NCI-H1105 (cell line): ENCODE results near the gene PLOD1.
"Not testable (repeated sequence)": the region's sequence is repeated elsewhere in the genome, so short reads cannot be mapped to it uniquely, and the experiment has no call there.

ENCODE experiments used
- DNase-seq: peaks from one replicate; lab custom pipeline; 2025; lab: John Stamatoyannopoulos, UW

Gene PLOD1

DNA sequence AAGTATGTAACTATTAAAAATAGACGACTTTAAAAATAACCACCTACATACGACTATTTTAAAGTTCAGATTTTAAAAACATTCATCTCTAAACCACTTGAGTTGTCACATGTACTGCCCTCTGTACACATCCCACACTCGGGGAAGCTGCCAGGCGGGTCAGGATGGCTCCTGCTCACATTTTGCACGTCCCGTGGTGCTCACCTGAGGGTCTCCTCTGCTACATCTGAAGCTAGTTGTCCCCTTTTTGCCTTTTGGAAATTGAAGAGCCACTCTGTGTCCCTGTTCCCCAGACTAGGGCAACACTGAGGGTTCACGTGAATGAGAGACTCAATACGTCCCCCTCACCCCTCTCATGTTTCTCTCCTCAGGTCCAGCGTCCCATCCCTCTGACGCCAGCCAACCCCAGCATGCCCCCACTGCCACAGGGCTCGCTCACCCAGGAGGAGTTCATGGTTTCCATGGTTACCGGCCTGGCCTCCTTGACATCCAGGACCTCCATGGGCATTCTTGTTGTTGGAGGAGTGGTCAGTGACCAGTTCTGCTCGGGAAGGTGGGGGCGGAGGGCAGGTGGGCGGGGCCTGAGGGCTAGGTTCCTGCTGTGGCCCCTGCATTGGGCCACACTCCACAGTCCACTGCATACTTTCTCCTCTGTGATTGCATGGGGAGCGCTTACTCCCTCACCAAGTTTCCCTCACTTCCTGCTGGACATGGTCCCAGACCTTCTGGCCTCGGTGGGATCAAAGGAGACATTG, 71.8 kb downstream of the PLOD1 start:
- no peak for DNase-seq

DNA sequence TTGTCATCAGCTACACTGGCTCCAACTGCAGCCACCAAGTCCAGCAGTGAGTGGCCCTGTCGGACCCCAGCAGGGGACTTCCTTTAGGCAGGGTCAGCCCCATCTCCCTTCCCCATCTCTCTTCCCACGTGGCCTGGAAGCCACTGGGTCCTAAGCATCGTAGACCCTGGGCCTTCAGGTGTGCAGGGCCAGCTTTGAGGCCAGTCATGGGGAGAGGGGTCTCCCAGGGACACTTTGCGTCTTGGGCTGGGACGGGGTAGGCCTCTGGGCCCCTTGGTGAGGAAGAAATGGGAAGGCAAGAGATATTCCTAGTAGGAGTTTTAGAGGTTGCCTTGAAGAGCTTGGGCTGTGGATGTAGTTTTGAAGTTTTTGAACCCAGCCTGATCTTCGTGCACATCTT, 72.7 kb downstream of the PLOD1 start:
- no peak for DNase-seq

- not testable (repeated sequence) for DNase-seq
Observed at GRCh38 chr1:12008355-12008754, 73.8 kb downstream of the PLOD1 start.

DNA sequence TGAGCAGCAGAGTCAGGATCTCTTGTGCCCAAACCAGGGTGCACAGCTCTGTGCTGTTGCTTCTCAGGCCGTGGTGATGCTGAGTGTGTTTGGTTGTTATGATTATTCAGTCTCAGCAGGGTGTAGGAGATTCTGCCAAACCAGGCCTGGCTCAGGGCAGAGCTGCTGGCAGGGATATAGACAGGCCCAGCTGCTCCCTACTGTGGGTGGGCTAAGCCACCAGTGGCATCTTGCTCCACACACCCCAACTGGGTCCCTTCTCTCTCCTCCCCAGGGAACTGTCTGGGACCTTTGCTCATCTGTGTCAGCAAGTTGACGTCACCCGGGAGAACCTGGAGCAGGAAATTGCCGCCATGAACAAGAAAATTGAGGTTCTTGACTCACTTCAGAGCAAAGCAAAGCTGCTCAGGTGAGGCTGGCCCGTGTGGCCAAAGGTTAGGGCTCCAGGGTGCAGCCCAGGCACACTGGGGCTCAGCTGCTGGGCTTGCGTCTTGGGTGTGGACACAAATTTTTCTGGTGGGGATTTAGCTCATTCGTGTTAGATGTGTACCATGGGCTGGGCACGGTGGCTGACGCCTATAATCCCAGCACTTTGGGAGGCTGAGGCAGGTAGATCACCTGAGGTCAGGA, 74.9 kb downstream of the PLOD1 start:
- no peak for DNase-seq

GRCh38 chr1:12010746-12011570, 76.4 kb downstream of the PLOD1 start:
- no peak for DNase-seq

- no peak for DNase-seq
Observed at GRCh38 chr1:12011998-12012397, 77.5 kb downstream of the PLOD1 start.

GRCh38 chr1:12012560-12013316, 78.2 kb downstream of the PLOD1 start:
- no peak for DNase-seq

GRCh38 chr1:12014141-12014991, 79.8 kb downstream of the PLOD1 start:
- DNase-seq: no peak

- no peak for DNase-seq
Observed at GRCh38 chr1:12015001-12015491, 80.5 kb downstream of the PLOD1 start.

DNA sequence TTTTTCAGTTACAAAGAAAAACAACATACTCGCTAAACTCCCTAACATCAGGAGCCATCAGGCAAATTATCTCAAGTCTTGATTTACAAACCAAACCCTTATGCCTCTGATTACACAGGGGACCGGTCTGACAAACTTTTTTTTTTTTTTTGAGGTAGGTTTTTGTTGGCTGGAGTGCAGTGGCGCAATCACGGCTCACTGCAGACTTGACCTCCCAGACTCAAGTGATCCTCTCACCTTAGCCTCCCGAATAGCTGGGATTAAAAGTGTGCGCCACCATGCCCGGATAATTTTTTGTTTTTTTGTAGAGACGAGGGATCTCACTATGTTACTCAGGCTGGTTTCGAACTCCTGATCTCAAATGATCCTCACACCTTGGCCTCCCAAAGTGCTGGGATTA, 81.0 kb downstream of the PLOD1 start:
- no peak for DNase-seq

- no peak for DNase-seq
Observed at GRCh38 chr1:12016182-12016581, 81.7 kb downstream of the PLOD1 start.

GRCh38 chr1:12019858-12020509, 85.5 kb downstream of the PLOD1 start:
- DNase-seq: no peak

DNA sequence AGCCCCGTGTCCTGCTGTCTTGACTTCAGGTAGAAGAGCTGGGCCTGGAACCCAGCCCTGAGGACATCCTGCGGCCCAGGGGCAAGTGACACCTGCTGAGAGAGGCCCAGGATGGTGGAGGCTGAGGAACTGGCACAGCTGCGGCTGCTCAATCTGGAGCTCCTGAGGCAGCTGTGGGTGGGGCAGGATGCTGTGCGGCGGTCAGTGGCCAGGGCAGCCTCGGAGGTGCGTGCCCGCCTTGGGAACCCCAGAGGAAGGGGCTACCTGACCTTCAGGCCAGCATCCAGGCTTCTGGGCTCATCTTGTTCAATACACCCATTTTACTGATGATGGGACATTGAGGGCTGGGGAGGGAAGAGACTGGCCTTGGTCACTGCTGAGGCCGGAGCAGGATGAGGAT, 87.1 kb downstream of the PLOD1 start:
- DNase-seq: no peak

GRCh38 chr1:12022036-12022435, 87.5 kb downstream of the PLOD1 start:
- no peak for DNase-seq
